Stimulated activated CD8-positive, alpha-beta memory T cell treated with anti-CD3 and anti-CD28 coated beads, Interleukin-15, amount 100 ng/mL, for 4 hours (primary cell): ENCODE measurements around the gene RAB3D.
"Not testable (repeated sequence)": the region's sequence is repeated elsewhere in the genome, so short reads cannot be mapped to it uniquely, and the experiment has no call there.

Experiments
- DNase-seq, 2 donors: peaks; one replicate each; pipeline ENCODE4 v3.0.0-alpha.2; 2020; ENCODE audit warnings: low read depth in 2 of 2

Gene RAB3D

GRCh38 chr19:11365557-11366117, 26.2 kb upstream of the RAB3D start:
- DNase-seq = no peak

- no peak for DNase-seq
These were observed 25.5 kb upstream of the RAB3D start for GRCh38 chr19:11364935-11365334.

GRCh38 chr19:11364296-11364904, 24.9 kb upstream of the RAB3D start:
- DNase-seq = no peak

GRCh38 chr19:11363881-11364280, 24.4 kb upstream of the RAB3D start:
- DNase-seq = no peak

- no peak for DNase-seq
These were observed 22.6 kb upstream of the RAB3D start for GRCh38 chr19:11361771-11362731.

- DNase-seq = no peak
These were observed 21.7 kb upstream of the RAB3D start for GRCh38 chr19:11361037-11361770.

GRCh38 chr19:11359421-11359820, 20.0 kb upstream of the RAB3D start:
- no peak for DNase-seq

- DNase-seq = no peak
These were observed 17.5 kb upstream of the RAB3D start for GRCh38 chr19:11356676-11357550.

GRCh38 chr19:11356074-11356397, 16.6 kb upstream of the RAB3D start:
- no peak for DNase-seq

- peak; percentile 53 to 57 for DNase-seq
These were observed 16.0 kb upstream of the RAB3D start, which contains the start of gene PLPPR2 for GRCh38 chr19:11355160-11356073. TSS of gene PLPPR2 (plus strand) at chr19:11355432. CDS start at chr19:11357674, 2,242 bp downstream.

GRCh38 chr19:11354102-11354501, 14.6 kb upstream of the RAB3D start:
- DNase-seq = not testable (repeated sequence)

- no peak for DNase-seq
These were observed 9.7 kb upstream of the RAB3D start for GRCh38 chr19:11349171-11349570.

- DNase-seq = no peak
These were observed 8.1 kb upstream of the RAB3D start for GRCh38 chr19:11347546-11348039.

GRCh38 chr19:11346104-11346940, 6.9 kb upstream of the RAB3D start, which contains the start of the genes CCDC159 and TMEM205:
TSS of gene CCDC159 (plus strand) at chr19:11346519. CDS start at chr19:11346607, 88 bp downstream.
TSS of gene TMEM205 (minus strand) at chr19:11346268. CDS start at chr19:11345619, 649 bp downstream.
- peak; percentile 96 to 99 for DNase-seq

- no peak for DNase-seq
These were observed 5.8 kb upstream of the RAB3D start for GRCh38 chr19:11345122-11345803.

- no peak for DNase-seq
These were observed 3.0 kb upstream of the RAB3D start for GRCh38 chr19:11342429-11342828.

- DNase-seq = not testable (repeated sequence)
These were observed 626 bp upstream of the RAB3D start for GRCh38 chr19:11340099-11340467.
